H1 (cell line): ENCODE results near the gene MAJIN. TPM values are rescaled to one million over a fixed set of nuclear protein-coding genes. Genes with fewer than 3 reads are reported as not detected.

Experiments used
- CTCF ChIA-PET: fragments of 300-600 bp; sonication (Branson Sonifier 250); formaldehyde crosslinking; loops from one replicate; lab custom pipeline; 2021; ENCODE audit not compliant: partially characterized antibody; lab: Charles Lee
- POLR2A ChIA-PET: fragments of 300-600 bp; sonication (Branson Sonifier 250); formaldehyde crosslinking; loops from one replicate; lab custom pipeline; 2021; ENCODE audit warnings: inconsistent platforms; ENCODE audit not compliant: partially characterized antibody; lab: Charles Lee
- DNase-seq, 2 experiments: peaks; one replicate each; pipeline versions ENCODE4 v3.0.0 to v3.0.0-alpha.2; 2010 to 2022; ENCODE audit warnings: low spot score in 2 of 2, low read depth in 1 of 2, mixed read lengths in 1 of 2
- FAIRE-seq: peaks from 2 replicates; lab custom pipeline; 2011; peaks lifted over from hg19 to GRCh38; lab: Jason Lieb, UNC
- H2AFZ ChIP-seq: 2 replicates; pipeline ENCODE4 v1.8.1; 2012; ENCODE audit warnings: low read length, inconsistent platforms
- H2AK5ac ChIP-seq: 2 replicates; pipeline ENCODE4 v1.6.1; 2013; ENCODE audit warnings: low read depth, low read length
- H2BK120ac ChIP-seq: replicated peaks from 2 replicates; pipeline ENCODE3; 2013; ENCODE audit warnings: low read depth, low read length, inconsistent platforms
- H2BK12ac ChIP-seq: 2 replicates; pipeline ENCODE4 v1.6.1; 2013; ENCODE audit warnings: low read depth, low read length
- H2BK15ac ChIP-seq: 2 replicates; pipeline ENCODE4 v1.6.1; 2013; ENCODE audit warnings: low read length
- H2BK20ac ChIP-seq: 2 replicates; pipeline ENCODE4 v1.6.1; 2013; ENCODE audit warnings: low read length
- H2BK5ac ChIP-seq: 2 replicates; pipeline ENCODE4 v1.6.1; 2013; ENCODE audit warnings: low read depth, low read length
- H3K14ac ChIP-seq: 2 replicates; pipeline ENCODE4 v1.6.1; 2013; ENCODE audit warnings: inconsistent platforms; ENCODE audit not compliant: insufficient read length
- H3K18ac ChIP-seq: 2 replicates; pipeline ENCODE4 v1.6.1; 2013; ENCODE audit warnings: low read length; ENCODE audit errors: extremely low read depth
- H3K23ac ChIP-seq: 2 replicates; pipeline ENCODE4 v1.6.1; 2013; ENCODE audit warnings: inconsistent platforms; ENCODE audit not compliant: insufficient read length
- H3K23me2 ChIP-seq: 2 replicates; pipeline ENCODE4 v1.6.1; 2013; ENCODE audit warnings: low read depth, low read length
- H3K27ac ChIP-seq: 2 replicates; pipeline ENCODE4 v1.6.1; 2011; ENCODE audit warnings: low read depth, low read length, inconsistent platforms
- H3K27me3 ChIP-seq, 4 experiments: replicated peaks in 1 of 4; 1 replicate in 1 of 4; 2 replicates in 3 of 4; pipeline versions ENCODE4 v1.6.1 to v1.8.1; 2011 to 2013; ENCODE audit warnings: low read length in 3 of 4, mild to moderate bottlenecking in 3 of 4, inconsistent platforms in 2 of 4, mixed read lengths in 2 of 4, moderate library complexity in 1 of 4; ENCODE audit not compliant: control insufficient read depth in 3 of 4, insufficient read depth in 3 of 4; ENCODE audit errors: extremely low read depth in 1 of 4
- H3K36me3 ChIP-seq, 4 experiments: 2 replicates each; pipeline versions ENCODE4 v1.6.1 to v1.8.1; 2011 to 2013; ENCODE audit warnings: mild to moderate bottlenecking in 4 of 4, low read length in 3 of 4, moderate library complexity in 2 of 4, control low read depth in 1 of 4, inconsistent platforms in 1 of 4; ENCODE audit not compliant: insufficient read depth in 4 of 4, control insufficient read depth in 2 of 4
- H3K4ac ChIP-seq: replicated peaks from 2 replicates; pipeline ENCODE3; 2013; ENCODE audit warnings: low read length, low read depth, mixed read lengths, inconsistent platforms; ENCODE audit not compliant: insufficient read length
- H3K4me1 ChIP-seq, 4 experiments: replicated peaks in 1 of 4; 1 replicate in 1 of 4; 2 replicates in 3 of 4; pipeline versions ENCODE4 v1.6.1 to v1.8.1; 2011 to 2013; ENCODE audit warnings: low read length in 3 of 4, inconsistent platforms in 2 of 4, mixed read lengths in 1 of 4; ENCODE audit not compliant: insufficient read depth in 4 of 4, control insufficient read depth in 3 of 4
- H3K4me2 ChIP-seq, 2 experiments: 2 replicates each; pipeline versions ENCODE4 v1.6.1 to v1.8.1; 2011 to 2013; ENCODE audit warnings: low read depth in 2 of 2, low read length in 2 of 2, control low read depth in 1 of 2, inconsistent platforms in 1 of 2, mild to moderate bottlenecking in 1 of 2; ENCODE audit not compliant: insufficient read depth in 1 of 2
- H3K4me3 ChIP-seq, 4 experiments: fragments of 200-600, 300-600 bp in 1 of 4; sonication (generic), shearing (Covaris generic), sonication (Bioruptor Twin) in 1 of 4; 2 replicates each; pipeline versions ENCODE4 v1.5.1 to v1.8.1; 2011 to 2016; ENCODE audit warnings: low read length in 4 of 4, low read depth in 3 of 4, control low read depth in 2 of 4, inconsistent platforms in 2 of 4, mild to moderate bottlenecking in 2 of 4, mixed read lengths in 1 of 4, moderate library complexity in 1 of 4; ENCODE audit not compliant: insufficient read depth in 2 of 4; ENCODE audit errors: extremely low read depth in 1 of 4
- H3K56ac ChIP-seq: replicated peaks from 2 replicates; pipeline ENCODE3; 2013; ENCODE audit warnings: low read depth, mild to moderate bottlenecking, mixed read lengths, low read length, inconsistent platforms; ENCODE audit not compliant: insufficient read length
- H3K79me1 ChIP-seq: 2 replicates; pipeline ENCODE4 v1.6.1; 2013; ENCODE audit warnings: low read depth, low read length, control low read depth
- H3K79me2 ChIP-seq, 2 experiments: 2 replicates each; pipeline versions ENCODE4 v1.6.1 to v1.8.1; 2012 to 2013; ENCODE audit warnings: low read length in 2 of 2, mild to moderate bottlenecking in 2 of 2, inconsistent platforms in 1 of 2; ENCODE audit not compliant: insufficient read depth in 2 of 2, control insufficient read depth in 1 of 2
- H3K9ac ChIP-seq, 4 experiments: replicated peaks in 1 of 4; 1 replicate in 1 of 4; 2 replicates in 3 of 4; pipeline versions ENCODE4 v1.6.1 to v1.8.1; 2011 to 2013; ENCODE audit warnings: low read depth in 3 of 4, low read length in 3 of 4, control low read depth in 2 of 4, mild to moderate bottlenecking in 2 of 4, moderate library complexity in 2 of 4, inconsistent platforms in 1 of 4; ENCODE audit errors: extremely low read depth in 1 of 4
- H3K9me3 ChIP-seq, 2 experiments: 2 replicates each; pipeline versions ENCODE4 v1.6.1 to v1.8.1; 2012 to 2013; ENCODE audit warnings: mild to moderate bottlenecking in 2 of 2, moderate library complexity in 2 of 2, control low read depth in 1 of 2, inconsistent platforms in 1 of 2, low read depth in 1 of 2, low read length in 1 of 2, mixed read lengths in 1 of 2; ENCODE audit not compliant: insufficient read depth in 2 of 2
- H4K20me1 ChIP-seq, 2 experiments: replicated peaks in 1 of 2; 2 replicates each; pipeline versions ENCODE3 to v1.8.1; 2011 to 2013; ENCODE audit warnings: inconsistent platforms in 2 of 2, low read length in 2 of 2, mild to moderate bottlenecking in 1 of 2; ENCODE audit not compliant: insufficient read depth in 2 of 2, control insufficient read depth in 1 of 2
- H4K5ac ChIP-seq: 2 replicates; pipeline ENCODE4 v1.6.1; 2013; ENCODE audit warnings: low read length, low read depth, mixed read lengths, inconsistent platforms; ENCODE audit not compliant: insufficient read length
- H4K8ac ChIP-seq: 2 replicates; pipeline ENCODE4 v1.8.0; 2013; ENCODE audit warnings: mild to moderate bottlenecking, moderate library complexity, low read length, inconsistent platforms; ENCODE audit not compliant: insufficient read depth; ENCODE audit errors: extremely low read depth
- H4K91ac ChIP-seq: replicated peaks from 2 replicates; pipeline ENCODE3; 2013; ENCODE audit warnings: low read length, mixed read lengths, inconsistent platforms; ENCODE audit not compliant: insufficient read length
- CBX5 ChIP-seq: fragments of 300-800, 300-1000 bp; sonication (generic); IDR thresholded peaks from 2 replicates; pipeline ENCODE4 v1.7.1; 2016; ENCODE audit warnings: antibody characterized with exemption, low read length, low read depth
- CHD1 ChIP-seq: IDR thresholded peaks from 2 replicates; pipeline ENCODE4 v1.6.1; 2012; ENCODE audit warnings: low read depth, low read length, improper control_type of control experiment
- EGR1 ChIP-seq: IDR thresholded peaks from 2 replicates; pipeline ENCODE4 v1.6.1; 2011; ENCODE audit warnings: low read depth, low read length, borderline replicate concordance
- GABPA ChIP-seq: IDR thresholded peaks from 2 replicates; pipeline ENCODE4 v1.6.1; 2011; ENCODE audit warnings: mild to moderate bottlenecking, low read length, moderate library complexity, borderline replicate concordance; ENCODE audit not compliant: insufficient read depth
- HDAC6 ChIP-seq: IDR thresholded peaks from one replicate; pipeline ENCODE4 v1.7.1; 2012; ENCODE audit warnings: low read depth, mild to moderate bottlenecking, inconsistent platforms, low read length, moderate library complexity
- KDM5A ChIP-seq: fragments of 200-600 bp; IDR thresholded peaks from 2 replicates; pipeline ENCODE4 v1.7.1; 2012; ENCODE audit warnings: mild to moderate bottlenecking, low read length, inconsistent platforms, mixed read lengths
- NANOG ChIP-seq: IDR thresholded peaks from 2 replicates; pipeline ENCODE4 v1.6.1; 2011; ENCODE audit warnings: low read length, low read depth, mild to moderate bottlenecking, inconsistent platforms; ENCODE audit not compliant: insufficient read depth, poor library complexity, severe bottlenecking
- RNF2 ChIP-seq: fragments of 200-900, 300-1000 bp; sonication (generic); IDR thresholded peaks from 2 replicates; pipeline ENCODE4 v1.7.1; 2016; ENCODE audit warnings: borderline replicate concordance, low read depth, mild to moderate bottlenecking, antibody characterized with exemption, low read length; ENCODE audit not compliant: poor library complexity, severe bottlenecking; ENCODE audit errors: missing control alignments
- RXRA ChIP-seq: IDR thresholded peaks from 2 replicates; pipeline ENCODE4 v1.6.1; 2011; ENCODE audit warnings: low read depth, mild to moderate bottlenecking, low read length, moderate library complexity; ENCODE audit not compliant: insufficient read depth
- SP4 ChIP-seq: IDR thresholded peaks from 2 replicates; pipeline ENCODE4 v1.6.1; 2012; ENCODE audit warnings: low read length, inconsistent platforms
- TAF7 ChIP-seq: optimal IDR thresholded peaks from 2 replicates; pipeline ENCODE3; 2011; ENCODE audit warnings: low read depth, mild to moderate bottlenecking, inconsistent platforms, low read length, moderate library complexity, borderline replicate concordance
- TCF12 ChIP-seq: IDR thresholded peaks from 2 replicates; pipeline ENCODE4 v1.6.1; 2011; ENCODE audit warnings: low read depth, mild to moderate bottlenecking, low read length
- TEAD4 ChIP-seq: IDR thresholded peaks from 2 replicates; pipeline ENCODE4 v1.6.1; 2012; ENCODE audit warnings: low read depth, low read length, inconsistent platforms, mixed read lengths
- whole genome bisulfite sequencing, 2 experiments: shearing (Covaris generic) in 1 of 2; methylation state at CpG; one replicate each; pipeline versions ENCODE4 v1.1.6 to v1.1.7; 2013 to 2015; ENCODE audit warnings: low lambda C conversion rate in 2 of 2, mixed read lengths in 2 of 2, inconsistent platforms in 1 of 2, low coverage in 1 of 2, missing lambda C conversion rate in 1 of 2; ENCODE audit not compliant: insufficient replicate concordance in 2 of 2, insufficient coverage in 1 of 2, insufficient read length in 1 of 2; ENCODE audit errors: extremely low coverage in 1 of 2, missing lambda C conversion rate in 1 of 2; 5-methylcytosine and 5-hydroxymethylcytosine counted together
- polyA plus RNA-seq, 7 experiments: library from polyadenylated mRNA; depleted of rRNA in 3 of 7; stranded (reverse) in 5 of 7; unstranded in 2 of 7; fragments of >200 nt in 5 of 7; fragments of 200-250 nt in 2 of 7; gene quantifications; 1 replicate in 5 of 7; 2 replicates in 1 of 7; 4 replicates in 1 of 7; pipeline versions ENCODE4 v1.2.1 to v1.2.3, GENCODE V29; 2011 to 2013; ENCODE audit warnings: missing spikeins in 2 of 7, mixed read lengths in 2 of 7
- total RNA-seq: library from RNA; stranded (reverse); fragmentation: NEBNext Ultra II Directional; extraction: Animal tissue kit (Norgen Biotek cat#: 25700); gene quantifications from 2 replicates; pipeline ENCODE4 v1.2.1, GENCODE V29; 2021

The MAJIN gene
- total and polyA plus RNA-seq, 2 of the 8 experiments (the other 6 are each of a cell fraction or from before 2014, with no cell fraction given): not detected

- no peaks in the 10 kb centered on the region for H3K79me1 ChIP-seq
- H4K8ac ChIP-seq: no peak overlapping the region
- peaks cover 0 to 11% (median 1%) of the 10 kb centered on the region in 4 experiments; a peak in 3 of 8 replicates for H3K36me3 ChIP-seq
- no peak overlapping the region for H2BK20ac ChIP-seq
- H2BK15ac ChIP-seq: no peak overlapping the region
- no peak overlapping the region for H3K56ac ChIP-seq
- TF ChIP-seq GABPA (no peak), SP4 (no peak), CBX5 (no peak), HDAC6 (no peak), TAF7 (no peak), EGR1 (no peak), TCF12 (no peak), TEAD4 (no peak), RXRA (no peak), KDM5A (no peak), CHD1 (no peak), RNF2 (no peak), NANOG (no peak)
- WGBS, 2 experiments: 93% methylated on average over 32 of the region's 39 CpGs; no CpG with 5 or more reads in 1 of the 2 experiments
- no peak overlapping the region for H3K9ac ChIP-seq
- peaks cover 0 to 2% of the 10 kb centered on the region in 2 experiments for H4K20me1 ChIP-seq
- FAIRE-seq: no peak
- H4K91ac ChIP-seq: no peak overlapping the region
- no peak overlapping the region for H3K23ac ChIP-seq
- no peak overlapping the region for H3K4me3 ChIP-seq
- H3K79me2 ChIP-seq: no peaks in the 10 kb centered on the region
- H2AK5ac ChIP-seq: no peak overlapping the region
- no peak overlapping the region for H2AFZ ChIP-seq
- H2BK120ac ChIP-seq: no peak overlapping the region
- H3K4ac ChIP-seq: no peak overlapping the region
- no peak overlapping the region for H3K27ac ChIP-seq
- H2BK12ac ChIP-seq: no peak overlapping the region
- CTCF ChIA-PET: interaction anchor here (0.9 to 32.2 kb wide), 15 partner anchors 7 to 104 kb away, joined by 3 to 1058 read pairs (median 5); partner anchors contain the start of genes BATF2, CDC42BPG, EHD1 and MAJIN
- H3K4me2 ChIP-seq: no peak overlapping the region
- no peak overlapping the region for H3K18ac ChIP-seq
- no peak for DNase-seq
- no peak overlapping the region for H3K14ac ChIP-seq
- H2BK5ac ChIP-seq: no peak overlapping the region
- peaks cover 0 to 2% (median under 1%) of the 10 kb centered on the region in 4 experiments; a peak in 2 of 7 replicates for H3K4me1 ChIP-seq
- H3K27me3 ChIP-seq: no peaks in the 10 kb centered on the region
- no peak overlapping the region for H4K5ac ChIP-seq
- no peaks in the 10 kb centered on the region for H3K23me2 ChIP-seq
- POLR2A ChIA-PET: interaction anchor here (1.3 to 24.6 kb wide), 4 partner anchors 12 to 146 kb away, joined by 3 to 408 read pairs (median 9); partner anchors contain the start of genes EHD1 and SAC3D1
- no peaks in the 10 kb centered on the region for H3K9me3 ChIP-seq
These were observed 77.0 kb downstream of the MAJIN start for GRCh38 chr11:64894812-64895452.
